KOPT-K1 (cell line): ENCODE data around the gene PANX3.

ENCODE experiments used
- H3K27ac ChIP-seq: fragments of 200-600 bp; sonication (generic); 2 replicates; pipeline ENCODE4 v1.5.1; 2016; ENCODE audit warnings: antibody characterized with exemption, mild to moderate bottlenecking, low read depth, low read length; ENCODE audit not compliant: poor library complexity, severe bottlenecking
- H3K36me3 ChIP-seq: fragments of 200-600 bp; sonication (generic); 2 replicates; pipeline ENCODE4 v1.5.1; 2017; ENCODE audit warnings: antibody characterized with exemption, mild to moderate bottlenecking, low read length, moderate library complexity; ENCODE audit not compliant: insufficient read depth
- H3K9me3 ChIP-seq: fragments of 200-600 bp; sonication (generic); 2 replicates; pipeline ENCODE4 v1.5.1; 2017; ENCODE audit warnings: antibody characterized with exemption, low read length, mild to moderate bottlenecking; ENCODE audit not compliant: insufficient read depth, poor library complexity, severe bottlenecking

PANX3 gene

DNA sequence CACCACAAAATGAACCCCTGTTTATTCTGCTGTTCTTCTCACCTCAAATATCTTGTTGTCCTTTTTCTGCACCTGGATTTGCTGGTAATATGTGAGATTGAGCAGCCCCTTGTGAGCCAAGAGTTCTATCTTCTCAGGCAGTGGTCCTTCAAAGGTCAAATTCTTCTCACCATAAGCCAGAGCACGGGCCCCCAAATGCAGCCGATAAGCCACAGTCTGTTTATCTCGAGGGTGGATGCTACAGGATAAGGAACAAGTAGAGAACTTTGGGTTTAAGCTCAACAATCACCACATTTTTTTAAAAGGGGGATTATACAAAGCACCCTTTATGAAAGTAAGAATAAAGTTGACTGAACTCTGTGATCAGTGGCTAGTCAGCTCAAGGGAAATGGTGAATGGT lies 27.3 kb downstream of the PANX3 start:
- no peaks in the 10 kb centered on the region for H3K9me3 ChIP-seq

DNA sequence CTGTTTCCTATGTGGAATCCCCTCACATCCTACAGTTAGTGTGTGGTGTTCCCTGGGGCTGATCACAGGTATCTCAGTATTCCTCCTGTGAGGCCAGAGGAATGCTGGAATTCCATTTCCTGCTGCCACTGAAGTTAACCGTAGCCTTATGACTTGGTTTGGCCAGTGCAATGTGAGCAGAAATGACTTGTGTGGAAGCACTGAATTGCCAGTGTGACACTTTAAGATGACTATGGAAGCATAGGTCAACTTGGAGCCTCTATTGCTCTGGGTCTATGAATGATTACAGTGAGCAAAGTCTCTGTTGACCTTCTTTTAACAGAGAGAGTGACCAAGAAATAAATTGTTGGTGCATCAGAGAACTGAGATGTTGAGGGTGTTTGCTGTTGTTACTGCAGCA lies 28.0 kb downstream of the PANX3 start:
- no peak overlapping the region for H3K27ac ChIP-seq
- H3K36me3 ChIP-seq = peaks cover 49% of the 10 kb centered on the region

More for the DNA sequence above, 27.3 kb downstream of the PANX3 start:
- Histone ChIP-seq H3K36me3 (peaks cover 55% of the 10 kb centered on the region), H3K27ac (no peak overlapping the region)

DNA sequence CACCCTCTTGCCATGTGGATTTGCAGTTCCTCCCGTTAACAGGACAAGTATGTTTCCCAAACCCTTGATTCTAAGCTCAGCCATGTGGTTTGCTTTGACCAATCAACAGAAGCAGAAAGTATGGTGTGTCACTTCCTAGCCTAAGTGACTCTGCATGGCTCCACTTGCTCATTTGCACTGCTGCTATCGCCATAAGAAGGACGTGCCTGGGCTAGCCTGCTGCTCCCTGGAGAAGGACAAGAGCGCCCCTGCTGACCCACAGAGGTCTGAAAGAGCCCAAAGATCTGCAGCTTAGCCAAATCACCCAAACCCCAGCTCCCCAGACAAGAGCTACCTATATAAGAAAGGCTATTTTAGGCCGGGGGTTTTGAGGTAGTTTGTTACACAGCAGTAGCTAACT lies 29.4 kb downstream of the PANX3 start:
- no peak overlapping the region for H3K27ac ChIP-seq
- no peaks in the 10 kb centered on the region for H3K9me3 ChIP-seq
- peaks cover 36% of the 10 kb centered on the region for H3K36me3 ChIP-seq

More for the DNA sequence above, 28.0 kb downstream of the PANX3 start:
- no peaks in the 10 kb centered on the region for H3K9me3 ChIP-seq

DNA sequence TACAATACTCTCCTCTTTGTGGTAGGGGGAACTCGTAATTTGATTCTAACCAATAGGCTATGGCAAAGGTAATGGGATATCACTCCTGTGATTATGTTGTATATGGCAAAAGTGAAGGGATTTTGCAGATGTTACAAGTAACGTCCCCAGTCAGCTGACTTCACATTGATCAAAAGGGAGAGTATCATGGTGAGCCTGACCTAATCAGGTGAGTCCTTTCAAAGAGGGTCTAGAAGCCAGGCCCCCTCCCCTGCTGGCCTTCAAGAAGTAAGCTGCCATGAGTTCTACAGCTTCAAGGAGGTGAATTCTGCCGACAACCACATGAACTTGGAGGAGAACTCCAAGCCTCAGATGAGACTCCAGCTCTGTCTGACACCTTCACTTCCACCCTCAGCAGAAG lies 31.4 kb downstream of the PANX3 start:
- H3K9me3 ChIP-seq = no peaks in the 10 kb centered on the region
- H3K36me3 ChIP-seq = peaks cover 17% of the 10 kb centered on the region; the same call in 1 of the 2 replicates
- no peak overlapping the region for H3K27ac ChIP-seq

DNA sequence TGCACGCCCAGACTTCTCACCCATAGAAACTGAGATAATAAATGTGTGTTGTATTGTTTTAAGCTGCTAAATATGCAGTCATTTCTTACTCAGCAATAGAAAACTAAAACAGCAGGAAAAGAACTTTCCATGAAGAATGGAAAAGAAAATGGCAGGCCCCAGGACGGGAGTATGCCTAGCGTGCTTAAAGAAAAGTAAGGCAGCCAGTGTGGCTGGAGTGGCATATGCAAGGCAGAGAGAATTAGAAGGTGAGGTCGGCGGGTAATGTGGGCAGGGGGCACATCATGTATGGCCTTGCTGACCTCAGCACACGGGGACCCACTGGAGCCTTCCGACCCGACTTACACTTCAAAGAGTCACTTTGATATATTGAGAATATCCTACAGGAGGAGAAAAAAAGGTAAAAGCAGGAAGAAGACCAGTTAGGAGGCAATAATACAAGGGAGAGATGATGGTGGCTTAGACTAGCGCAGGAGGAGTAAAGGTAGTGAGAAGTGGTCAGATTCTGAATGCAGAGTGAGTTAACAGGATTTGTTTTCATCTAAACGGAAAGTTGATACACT lies 31.9 kb downstream of the PANX3 start:
- H3K9me3 ChIP-seq = no peaks in the 10 kb centered on the region
- H3K36me3 ChIP-seq = peaks cover 12% of the 10 kb centered on the region; the same call in 1 of the 2 replicates
- H3K27ac ChIP-seq = no peak overlapping the region

DNA sequence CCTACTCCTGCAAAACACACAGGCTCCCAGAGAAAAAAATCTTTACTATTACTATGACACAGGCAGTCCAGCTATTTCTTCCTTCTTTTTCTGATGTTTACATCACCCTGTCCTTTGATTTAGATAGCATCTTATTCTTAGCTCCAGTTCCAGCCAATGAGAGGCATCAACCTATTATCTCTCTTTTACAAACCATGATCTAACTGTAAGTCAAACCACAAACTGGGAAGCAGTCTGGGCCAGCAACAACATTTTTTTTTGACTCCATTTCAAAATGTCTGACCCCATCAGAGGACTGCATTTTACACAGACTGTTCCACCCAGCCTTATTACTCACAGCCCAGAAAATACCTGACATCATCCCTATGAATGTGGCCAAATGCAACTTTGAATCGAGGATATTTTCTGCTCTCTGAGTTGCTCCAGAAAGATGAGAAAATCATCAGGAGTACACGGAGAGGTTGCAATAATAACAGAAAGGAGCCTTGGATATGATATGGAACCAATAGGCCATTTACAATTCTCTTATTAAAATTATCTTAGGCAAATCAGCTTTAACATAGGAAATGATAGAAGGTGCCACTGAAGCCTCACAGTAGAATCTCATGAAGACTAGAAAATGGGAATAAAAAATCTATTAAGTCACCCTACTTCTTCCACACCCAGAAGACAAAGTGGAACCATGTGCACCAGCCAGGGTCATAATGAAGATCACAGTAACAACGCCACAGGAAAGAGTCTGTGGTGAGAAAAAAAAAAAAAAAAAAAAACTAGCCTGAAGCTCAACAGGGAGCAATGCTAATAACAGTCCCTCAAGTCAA lies 32.6 kb downstream of the PANX3 start:
- no peaks in the 10 kb centered on the region for H3K9me3 ChIP-seq
- no peak overlapping the region for H3K27ac ChIP-seq
- H3K36me3 ChIP-seq = 0 out of 2 replicates have a peak, but pooled peaks cover 7% of the 10 kb centered on the region

DNA sequence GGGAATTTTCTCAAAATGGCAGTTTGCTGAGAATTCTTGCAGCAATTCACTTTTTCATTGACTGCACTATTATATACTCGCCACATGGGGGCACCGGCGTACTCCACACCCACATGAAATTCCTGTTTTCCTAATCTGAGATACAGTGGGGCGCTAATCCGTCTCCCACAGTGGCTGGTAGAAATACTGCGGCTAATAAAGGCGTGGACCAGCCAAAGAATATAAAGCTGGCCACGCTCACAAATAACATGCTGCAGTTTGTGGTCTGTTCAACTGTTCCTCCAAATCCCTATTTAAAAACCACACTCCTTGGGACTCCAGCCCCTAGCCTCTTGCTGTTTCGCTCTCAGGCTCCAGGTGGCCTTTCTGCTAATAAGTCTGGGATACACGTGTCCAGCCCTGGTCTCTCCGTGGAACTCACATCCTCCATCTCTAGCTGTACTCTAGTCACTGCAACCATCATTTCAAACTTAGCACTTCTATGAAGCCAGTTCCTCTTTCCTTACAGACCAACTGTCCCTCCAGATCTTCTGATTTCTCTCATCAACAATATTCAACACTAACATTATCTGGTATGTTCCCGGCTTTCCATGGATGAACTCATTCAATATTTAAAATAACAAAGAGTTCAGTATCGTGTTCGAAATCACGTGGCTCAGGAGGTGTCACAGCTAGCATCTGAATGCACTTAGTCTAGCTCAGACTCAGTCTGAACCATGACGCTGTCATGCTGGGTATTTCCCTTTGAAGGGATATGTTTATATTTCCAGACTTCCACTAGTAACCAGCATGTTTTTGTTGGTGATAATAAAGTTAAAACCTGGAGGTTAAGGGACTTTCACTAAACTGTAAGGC lies 33.4 kb downstream of the PANX3 start:
- Histone ChIP-seq H3K9me3 (no peaks in the 10 kb centered on the region), H3K36me3 (0 out of 2 replicates have a peak, but pooled peaks cover under 1% of the 10 kb centered on the region), H3K27ac (no peak overlapping the region)

DNA sequence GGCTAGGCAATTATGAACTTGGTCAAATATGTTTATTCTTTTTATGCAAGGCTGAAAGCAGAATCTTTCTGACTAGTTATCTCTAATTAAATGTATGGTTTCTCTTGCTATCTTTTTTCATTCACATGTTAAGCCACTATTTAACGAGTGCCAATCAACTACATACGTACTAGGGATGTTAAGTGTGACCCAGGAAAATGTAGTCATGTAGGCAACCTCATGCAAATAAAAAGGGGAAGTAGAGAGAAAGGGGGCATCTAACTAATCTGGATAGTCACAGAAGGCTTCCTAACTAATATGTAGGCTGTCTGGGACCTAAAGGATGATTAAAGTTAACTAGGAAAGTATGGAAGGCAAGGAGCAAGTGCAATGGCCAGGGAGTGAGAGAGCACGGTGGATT lies 34.9 kb downstream of the PANX3 start:
- H3K36me3 ChIP-seq = no peaks in the 10 kb centered on the region
- H3K27ac ChIP-seq = no peak overlapping the region

DNA sequence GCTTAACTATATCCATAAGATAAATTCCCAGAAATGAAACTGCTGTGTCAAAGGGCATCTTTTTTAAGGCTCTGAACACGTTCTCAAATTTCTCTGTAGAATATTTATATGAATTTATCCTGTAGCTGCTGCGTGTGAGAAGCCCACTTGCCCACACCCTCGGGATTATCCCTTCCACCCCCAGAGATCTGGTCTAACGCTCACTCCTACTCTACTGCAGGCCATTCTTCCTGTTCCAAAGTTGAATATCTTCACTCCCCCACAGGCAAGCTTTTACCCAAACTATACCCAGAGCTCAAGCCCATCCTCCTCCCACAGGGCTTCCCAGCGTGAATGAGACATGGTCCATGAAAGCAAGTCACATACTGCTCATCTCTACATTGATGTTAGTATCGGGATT lies 37.4 kb downstream of the PANX3 start:
- H3K9me3 ChIP-seq = no peaks in the 10 kb centered on the region
- no peak overlapping the region for H3K27ac ChIP-seq
- H3K36me3 ChIP-seq = no peaks in the 10 kb centered on the region

More for the DNA sequence above, 34.9 kb downstream of the PANX3 start:
- H3K9me3 ChIP-seq = no peaks in the 10 kb centered on the region

DNA sequence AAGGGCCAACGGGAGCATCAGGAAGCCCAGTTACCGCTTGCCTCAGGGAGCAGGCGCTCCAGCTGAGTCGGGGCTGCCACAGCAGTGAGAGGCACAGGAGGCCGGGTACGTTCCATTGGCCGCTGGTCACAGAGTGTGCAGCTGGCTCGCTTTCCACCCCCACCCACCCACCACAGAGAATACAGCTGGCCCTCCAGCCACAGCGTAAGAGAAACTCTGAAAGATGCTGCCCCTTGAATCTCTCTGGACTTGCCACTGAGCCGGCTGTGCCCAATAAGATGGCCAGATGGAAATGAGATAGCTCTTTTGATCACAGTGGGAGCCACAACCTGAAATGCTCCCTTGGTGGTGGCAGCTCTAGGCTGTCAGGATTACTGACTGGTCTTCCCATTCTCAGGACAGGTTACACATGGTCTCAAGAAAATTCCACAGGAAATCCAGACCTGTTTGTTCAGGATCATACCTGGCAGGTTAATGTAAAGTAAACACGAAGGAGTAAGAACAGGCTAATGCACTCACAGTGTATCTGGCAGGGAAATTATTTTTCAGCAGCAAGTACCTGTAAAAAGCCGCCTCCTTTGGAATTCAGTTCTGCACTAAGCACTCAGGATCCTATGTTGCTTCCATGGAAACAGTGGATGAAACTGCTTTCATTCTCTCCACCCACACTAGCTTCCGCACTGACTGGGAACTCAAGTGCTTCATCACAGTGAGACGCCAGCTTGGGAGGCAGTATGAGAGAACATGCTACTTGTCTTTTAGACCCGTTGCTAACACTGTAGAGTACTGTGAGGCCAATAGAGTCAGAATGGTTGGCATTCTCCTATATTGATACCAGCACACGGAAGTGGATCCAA lies 45.8 kb downstream of the PANX3 start:
- Histone ChIP-seq H3K9me3 (no peaks in the 10 kb centered on the region), H3K27ac (no peak overlapping the region), H3K36me3 (no peaks in the 10 kb centered on the region)

DNA sequence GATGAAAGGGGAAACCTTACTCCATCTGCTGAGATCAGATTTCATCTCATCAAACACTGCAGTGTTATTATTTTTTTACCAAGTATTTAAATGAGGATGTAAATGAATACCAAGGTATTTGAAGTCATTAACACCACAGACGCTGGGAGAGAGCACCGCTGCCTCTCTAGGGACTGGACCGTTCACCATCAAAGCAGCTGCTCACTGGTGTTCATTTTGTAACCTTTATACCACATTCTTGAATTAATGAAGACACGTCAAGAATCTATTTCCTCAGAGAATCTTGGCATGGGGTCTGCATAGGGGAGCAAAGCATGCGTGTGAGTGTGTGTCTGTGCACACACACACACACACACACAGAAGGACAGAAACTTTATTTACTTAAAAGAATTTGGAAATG lies 46.7 kb downstream of the PANX3 start:
- Histone ChIP-seq H3K27ac (no peak overlapping the region), H3K36me3 (no peaks in the 10 kb centered on the region), H3K9me3 (no peaks in the 10 kb centered on the region)

DNA sequence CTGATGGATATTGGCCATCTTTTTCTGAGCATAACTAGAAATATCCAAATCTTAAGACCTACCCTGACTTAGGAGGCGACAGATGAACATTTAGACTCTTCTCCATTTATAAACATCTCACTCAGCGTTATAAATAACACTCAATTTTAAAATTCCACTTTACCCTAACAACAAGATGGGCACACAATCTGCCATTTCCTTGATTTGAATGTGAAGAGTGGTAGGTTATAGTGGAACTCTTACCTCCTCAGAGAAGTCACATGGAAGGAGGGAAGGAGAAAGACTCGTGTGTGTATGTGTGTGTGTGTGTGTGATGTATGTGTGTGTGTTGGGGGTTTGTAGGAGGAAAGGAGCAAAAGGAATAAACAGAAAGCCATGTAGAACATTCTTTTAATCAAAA lies 47.3 kb downstream of the PANX3 start:
- Histone ChIP-seq H3K36me3 (no peaks in the 10 kb centered on the region), H3K27ac (no peak overlapping the region)

DNA sequence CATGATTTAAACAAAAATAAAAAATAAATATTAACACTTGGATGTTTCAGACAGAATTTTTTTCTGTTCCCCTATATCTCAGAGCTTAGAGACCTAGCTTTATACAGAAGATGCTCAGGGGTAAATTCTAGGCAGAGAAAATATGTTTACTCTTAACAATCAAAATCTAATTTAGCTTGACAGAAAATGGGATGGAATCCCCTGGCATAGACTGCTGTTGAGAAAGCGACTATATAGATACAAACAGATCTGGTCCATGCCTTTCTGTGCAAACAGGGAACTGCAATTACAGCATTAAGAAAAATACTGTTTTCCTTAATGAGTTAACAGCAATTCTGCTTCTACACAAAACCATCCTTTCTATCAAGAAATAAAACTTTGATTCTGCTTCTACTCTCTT lies 47.8 kb downstream of the PANX3 start:
- Histone ChIP-seq H3K27ac (no peak overlapping the region), H3K36me3 (no peaks in the 10 kb centered on the region), H3K9me3 (no peaks in the 10 kb centered on the region)

More for the DNA sequence above, 47.3 kb downstream of the PANX3 start:
- no peaks in the 10 kb centered on the region for H3K9me3 ChIP-seq

DNA sequence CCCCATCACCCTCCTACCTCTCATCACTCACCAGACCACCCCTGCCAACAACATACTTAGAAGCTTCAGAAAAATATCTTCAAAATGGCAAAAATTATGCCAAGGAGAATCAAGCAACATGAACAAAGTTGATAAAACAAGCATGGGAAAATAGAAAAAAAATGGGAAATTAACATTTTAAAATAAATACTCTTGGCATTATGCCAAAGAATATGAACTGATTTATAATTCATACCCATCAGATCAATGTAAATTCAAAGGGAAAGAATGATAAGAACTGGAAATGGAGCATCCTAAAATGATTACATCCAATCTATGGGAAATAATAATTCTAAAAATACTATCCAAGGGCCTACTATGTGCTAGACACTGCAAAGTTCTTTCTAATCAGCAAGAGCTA lies 50.3 kb downstream of the PANX3 start:
- no peak overlapping the region for H3K27ac ChIP-seq
- no peaks in the 10 kb centered on the region for H3K9me3 ChIP-seq
- H3K36me3 ChIP-seq = no peaks in the 10 kb centered on the region
